ENCODE data around the gene PTGR2.
"Not testable (repeated sequence)": the region's sequence is repeated elsewhere in the genome, so short reads cannot be mapped to it uniquely, and the experiment has no call there.

Gene PTGR2

GRCh38 chr14:73833034-73833433 is 18.6 kb upstream of the PTGR2 start:
- Histone ChIP-seq H3K9ac (ENCODE audit: low read depth in 1 of 2, low read length in 2 of 2) (no peak overlapping the region), H3K4me3 (ENCODE audit: low read length in 2 of 2) (no peak overlapping the region), H3K27ac (ENCODE audit: low read depth in 2 of 2, low read length in 2 of 2) (no peak overlapping the region), H3K4me1 (ENCODE audit: control insufficient read depth in 2 of 2, insufficient read depth in 2 of 2, low read length in 2 of 2) (no peaks in the 10 kb centered on the region), H3K27me3 (ENCODE audit: control insufficient read depth in 2 of 2, insufficient read depth in 2 of 2, low read length in 2 of 2) (no peaks in the 10 kb centered on the region), H3K36me3 (ENCODE audit: control insufficient read depth in 2 of 2, insufficient read depth in 2 of 2, low read length in 2 of 2) (no peaks in the 10 kb centered on the region), H3K9me3 (ENCODE audit: control insufficient read depth in 2 of 2, low read length in 2 of 2) (no peaks in the 10 kb centered on the region)

GRCh38 chr14:73833530-73834260 is 17.9 kb upstream of the PTGR2 start:
- Histone ChIP-seq H3K27ac (ENCODE audit: low read depth in 2 of 2, low read length in 2 of 2) (no peak overlapping the region), H3K9ac (ENCODE audit: low read depth in 1 of 2, low read length in 2 of 2) (no peak overlapping the region), H3K4me1 (ENCODE audit: control insufficient read depth in 2 of 2, insufficient read depth in 2 of 2, low read length in 2 of 2) (no peaks in the 10 kb centered on the region), H3K27me3 (ENCODE audit: control insufficient read depth in 2 of 2, insufficient read depth in 2 of 2, low read length in 2 of 2) (no peaks in the 10 kb centered on the region), H3K36me3 (ENCODE audit: control insufficient read depth in 2 of 2, insufficient read depth in 2 of 2, low read length in 2 of 2) (no peaks in the 10 kb centered on the region), H3K9me3 (ENCODE audit: control insufficient read depth in 2 of 2, low read length in 2 of 2) (no peaks in the 10 kb centered on the region), H3K4me3 (ENCODE audit: low read length in 2 of 2) (no peak overlapping the region)

- Histone ChIP-seq H3K36me3 (ENCODE audit: control insufficient read depth in 2 of 2, insufficient read depth in 2 of 2, low read length in 2 of 2) (no peaks in the 10 kb centered on the region), H3K27ac (ENCODE audit: low read depth in 2 of 2, low read length in 2 of 2) (no peak overlapping the region), H3K9me3 (ENCODE audit: control insufficient read depth in 2 of 2, low read length in 2 of 2) (no peaks in the 10 kb centered on the region), H3K27me3 (ENCODE audit: control insufficient read depth in 2 of 2, insufficient read depth in 2 of 2, low read length in 2 of 2) (no peaks in the 10 kb centered on the region), H3K4me3 (ENCODE audit: low read length in 2 of 2) (no peak overlapping the region), H3K4me1 (ENCODE audit: control insufficient read depth in 2 of 2, insufficient read depth in 2 of 2, low read length in 2 of 2) (no peaks in the 10 kb centered on the region), H3K9ac (ENCODE audit: low read depth in 1 of 2, low read length in 2 of 2) (no peak overlapping the region)
These were observed 17.4 kb upstream of the PTGR2 start for GRCh38 chr14:73834261-73834625.

- not testable (repeated sequence) for H3K9me3 ChIP-seq (ENCODE audit: control insufficient read depth in 2 of 2, low read length in 2 of 2); H3K4me1 ChIP-seq (ENCODE audit: control insufficient read depth in 2 of 2, insufficient read depth in 2 of 2, low read length in 2 of 2); H3K9ac ChIP-seq (ENCODE audit: low read depth in 1 of 2, low read length in 2 of 2); H3K27me3 ChIP-seq (ENCODE audit: control insufficient read depth in 2 of 2, insufficient read depth in 2 of 2, low read length in 2 of 2); H3K4me3 ChIP-seq (ENCODE audit: low read length in 2 of 2); H3K27ac ChIP-seq (ENCODE audit: low read depth in 2 of 2, low read length in 2 of 2); H3K36me3 ChIP-seq (ENCODE audit: control insufficient read depth in 2 of 2, insufficient read depth in 2 of 2, low read length in 2 of 2)
These were observed 13.2 kb upstream of the PTGR2 start for GRCh38 chr14:73838293-73839034.

- H3K4me3 ChIP-seq (ENCODE audit: low read length in 2 of 2), result no peak overlapping the region
- no peak overlapping the region for H3K27ac ChIP-seq (ENCODE audit: low read depth in 2 of 2, low read length in 2 of 2)
- H3K4me1 ChIP-seq (ENCODE audit: control insufficient read depth in 2 of 2, insufficient read depth in 2 of 2, low read length in 2 of 2), result no peaks in the 10 kb centered on the region
- no peak overlapping the region for H3K9ac ChIP-seq (ENCODE audit: low read depth in 1 of 2, low read length in 2 of 2)
- H3K9me3 ChIP-seq (ENCODE audit: control insufficient read depth in 2 of 2, low read length in 2 of 2), result no peaks in the 10 kb centered on the region
- no peaks in the 10 kb centered on the region for H3K27me3 ChIP-seq (ENCODE audit: control insufficient read depth in 2 of 2, insufficient read depth in 2 of 2, low read length in 2 of 2)
- no peaks in the 10 kb centered on the region for H3K36me3 ChIP-seq (ENCODE audit: control insufficient read depth in 2 of 2, insufficient read depth in 2 of 2, low read length in 2 of 2)
These were observed 9.4 kb upstream of the PTGR2 start for GRCh38 chr14:73842201-73842600.

GRCh38 chr14:73842851-73843250 is 8.8 kb upstream of the PTGR2 start:
- H3K27me3 ChIP-seq (ENCODE audit: control insufficient read depth in 2 of 2, insufficient read depth in 2 of 2, low read length in 2 of 2), result no peaks in the 10 kb centered on the region
- no peaks in the 10 kb centered on the region for H3K4me1 ChIP-seq (ENCODE audit: control insufficient read depth in 2 of 2, insufficient read depth in 2 of 2, low read length in 2 of 2)
- H3K9me3 ChIP-seq (ENCODE audit: control insufficient read depth in 2 of 2, low read length in 2 of 2), result no peaks in the 10 kb centered on the region
- H3K36me3 ChIP-seq (ENCODE audit: control insufficient read depth in 2 of 2, insufficient read depth in 2 of 2, low read length in 2 of 2), result no peaks in the 10 kb centered on the region
- H3K9ac ChIP-seq (ENCODE audit: low read depth in 1 of 2, low read length in 2 of 2), result no peak overlapping the region
- H3K4me3 ChIP-seq (ENCODE audit: low read length in 2 of 2), result no peak overlapping the region
- H3K27ac ChIP-seq (ENCODE audit: low read depth in 2 of 2, low read length in 2 of 2), result no peak overlapping the region

- H3K27me3 ChIP-seq (ENCODE audit: control insufficient read depth in 2 of 2, insufficient read depth in 2 of 2, low read length in 2 of 2), result no peaks in the 10 kb centered on the region
- no peak overlapping the region for H3K9ac ChIP-seq (ENCODE audit: low read depth in 1 of 2, low read length in 2 of 2)
- no peak overlapping the region for H3K27ac ChIP-seq (ENCODE audit: low read depth in 2 of 2, low read length in 2 of 2)
- H3K9me3 ChIP-seq (ENCODE audit: control insufficient read depth in 2 of 2, low read length in 2 of 2), result no peaks in the 10 kb centered on the region
- no peaks in the 10 kb centered on the region for H3K4me1 ChIP-seq (ENCODE audit: control insufficient read depth in 2 of 2, insufficient read depth in 2 of 2, low read length in 2 of 2)
- H3K4me3 ChIP-seq (ENCODE audit: low read length in 2 of 2), result no peak overlapping the region
- no peaks in the 10 kb centered on the region for H3K36me3 ChIP-seq (ENCODE audit: control insufficient read depth in 2 of 2, insufficient read depth in 2 of 2, low read length in 2 of 2)
These were observed 8.3 kb upstream of the PTGR2 start for GRCh38 chr14:73843296-73843695.

- Histone ChIP-seq H3K36me3 (ENCODE audit: control insufficient read depth in 2 of 2, insufficient read depth in 2 of 2, low read length in 2 of 2) (no peaks in the 10 kb centered on the region), H3K27me3 (ENCODE audit: control insufficient read depth in 2 of 2, insufficient read depth in 2 of 2, low read length in 2 of 2) (no peaks in the 10 kb centered on the region), H3K27ac (ENCODE audit: low read depth in 2 of 2, low read length in 2 of 2) (no peak overlapping the region), H3K9ac (ENCODE audit: low read depth in 1 of 2, low read length in 2 of 2) (no peak overlapping the region), H3K4me3 (ENCODE audit: low read length in 2 of 2) (no peak overlapping the region), H3K4me1 (ENCODE audit: control insufficient read depth in 2 of 2, insufficient read depth in 2 of 2, low read length in 2 of 2) (peaks cover 9 to 15% of the 10 kb centered on the region in 2 donors), H3K9me3 (ENCODE audit: control insufficient read depth in 2 of 2, low read length in 2 of 2) (no peaks in the 10 kb centered on the region)
These were observed 4.7 kb upstream of the PTGR2 start for GRCh38 chr14:73846947-73847346.

- Histone ChIP-seq H3K4me1 (ENCODE audit: control insufficient read depth in 2 of 2, insufficient read depth in 2 of 2, low read length in 2 of 2) (peaks cover 16 to 23% of the 10 kb centered on the region in 2 donors), H3K27me3 (ENCODE audit: control insufficient read depth in 2 of 2, insufficient read depth in 2 of 2, low read length in 2 of 2) (no peaks in the 10 kb centered on the region), H3K4me3 (ENCODE audit: low read length in 2 of 2) (peak overlapping the region; percentile 81 to 93), H3K27ac (ENCODE audit: low read depth in 2 of 2, low read length in 2 of 2) (peak overlapping the region; percentile 86 to 94), H3K9me3 (ENCODE audit: control insufficient read depth in 2 of 2, low read length in 2 of 2) (no peaks in the 10 kb centered on the region), H3K36me3 (ENCODE audit: control insufficient read depth in 2 of 2, insufficient read depth in 2 of 2, low read length in 2 of 2) (no peaks in the 10 kb centered on the region), H3K9ac (ENCODE audit: low read depth in 1 of 2, low read length in 2 of 2) (peak overlapping the region; percentile 78 to 87)
These were observed 631 bp upstream of the PTGR2 start for GRCh38 chr14:73851000-73851399.

- H3K9ac ChIP-seq (ENCODE audit: low read depth in 1 of 2, low read length in 2 of 2), result no peak overlapping the region
- H3K4me1 ChIP-seq (ENCODE audit: control insufficient read depth in 2 of 2, insufficient read depth in 2 of 2, low read length in 2 of 2), result no peaks in the 10 kb centered on the region
- no peaks in the 10 kb centered on the region for H3K27me3 ChIP-seq (ENCODE audit: control insufficient read depth in 2 of 2, insufficient read depth in 2 of 2, low read length in 2 of 2)
- H3K36me3 ChIP-seq (ENCODE audit: control insufficient read depth in 2 of 2, insufficient read depth in 2 of 2, low read length in 2 of 2), result peaks cover 0 to 6% of the 10 kb centered on the region in 2 donors
- no peak overlapping the region for H3K27ac ChIP-seq (ENCODE audit: low read depth in 2 of 2, low read length in 2 of 2)
- H3K9me3 ChIP-seq (ENCODE audit: control insufficient read depth in 2 of 2, low read length in 2 of 2), result no peaks in the 10 kb centered on the region
- no peak overlapping the region for H3K4me3 ChIP-seq (ENCODE audit: low read length in 2 of 2)
These were observed 7.5 kb downstream of the PTGR2 start for GRCh38 chr14:73859145-73859544.
